NCI-H1105 (cell line): ENCODE results near the gene ZRANB3.
"Not testable (repeated sequence)": the region's sequence is repeated elsewhere in the genome, so short reads cannot be mapped to it uniquely, and the experiment has no call there.

Experiments used
- DNase-seq: peaks from one replicate; lab custom pipeline; 2025; lab: John Stamatoyannopoulos, UW

The ZRANB3 gene

DNA sequence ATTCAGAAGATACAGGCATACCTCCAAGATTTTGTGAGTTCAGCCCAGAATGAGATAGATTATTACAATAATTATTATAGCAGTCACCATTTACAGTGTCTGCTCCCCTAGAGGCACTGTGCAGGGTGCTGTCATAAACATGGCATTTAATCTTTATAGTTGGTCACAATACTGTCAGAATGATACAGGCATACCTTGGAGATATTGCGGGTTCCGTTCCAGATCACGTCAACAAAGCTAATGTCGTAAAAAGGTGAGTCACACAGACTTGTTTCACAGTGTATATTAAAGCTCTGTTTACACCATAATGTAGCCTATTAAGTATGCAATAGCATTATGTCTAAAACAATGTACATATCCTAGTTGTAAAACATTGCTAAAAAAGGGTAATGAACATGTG lies 45.6 kb downstream of the ZRANB3 start:
- no peak for DNase-seq

DNA sequence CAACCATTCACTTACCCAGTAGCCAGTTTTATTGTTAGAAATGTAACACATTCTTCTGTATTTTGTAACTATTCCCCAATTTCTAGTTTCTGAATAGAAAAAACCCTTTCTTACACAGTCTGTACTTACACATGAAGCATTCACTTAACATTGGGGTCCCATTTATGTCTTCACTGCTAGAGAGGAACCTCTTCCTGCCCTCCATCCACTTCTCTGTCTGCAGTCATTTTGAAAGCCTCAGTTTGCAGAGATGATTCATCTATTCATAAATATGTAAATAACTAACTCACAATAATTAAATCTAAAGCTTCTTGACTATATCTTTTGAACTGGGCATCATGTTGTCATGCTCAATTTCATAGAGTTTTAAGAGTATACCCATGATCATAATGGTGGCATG lies 55.9 kb downstream of the ZRANB3 start:
- DNase-seq, result no peak

DNA sequence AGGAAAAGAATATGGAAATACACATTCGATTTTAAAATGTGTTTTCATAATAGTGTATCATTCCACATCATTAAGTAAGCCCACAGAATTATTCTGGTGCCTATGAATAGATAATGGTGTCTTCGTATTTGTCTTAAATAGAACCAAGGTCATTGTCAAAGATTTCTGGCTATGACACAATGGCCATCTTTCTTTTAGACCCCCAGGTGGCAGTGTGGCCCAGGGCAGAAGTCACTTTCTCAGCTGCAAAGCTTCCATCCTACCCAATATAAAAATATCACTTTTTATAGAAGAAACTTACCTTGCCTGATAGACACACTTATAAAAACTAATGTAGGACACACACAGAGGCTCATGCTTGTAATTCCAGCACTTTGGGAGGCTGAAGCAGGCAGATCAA lies 57.5 kb downstream of the ZRANB3 start:
- DNase-seq, result peak; percentile 0

DNA sequence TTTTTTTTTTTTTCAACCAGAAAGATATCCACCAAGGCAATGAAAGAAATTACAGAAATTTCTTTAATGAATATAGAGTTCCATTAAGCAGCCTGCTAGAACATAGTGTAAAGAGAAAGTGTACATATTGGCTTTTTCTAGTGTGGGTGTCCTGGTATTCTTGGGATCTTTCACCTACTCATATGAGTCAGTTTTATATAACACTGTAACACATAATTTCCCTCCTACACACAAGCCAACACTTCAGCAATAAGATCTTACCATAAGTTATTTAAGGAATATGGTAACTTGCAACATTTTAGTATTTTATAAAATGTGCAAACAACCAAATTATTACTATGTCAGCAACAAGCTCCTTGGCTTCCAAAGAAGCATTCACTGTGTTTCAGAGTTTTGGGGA lies 59.9 kb downstream of the ZRANB3 start:
- no peak for DNase-seq

DNA sequence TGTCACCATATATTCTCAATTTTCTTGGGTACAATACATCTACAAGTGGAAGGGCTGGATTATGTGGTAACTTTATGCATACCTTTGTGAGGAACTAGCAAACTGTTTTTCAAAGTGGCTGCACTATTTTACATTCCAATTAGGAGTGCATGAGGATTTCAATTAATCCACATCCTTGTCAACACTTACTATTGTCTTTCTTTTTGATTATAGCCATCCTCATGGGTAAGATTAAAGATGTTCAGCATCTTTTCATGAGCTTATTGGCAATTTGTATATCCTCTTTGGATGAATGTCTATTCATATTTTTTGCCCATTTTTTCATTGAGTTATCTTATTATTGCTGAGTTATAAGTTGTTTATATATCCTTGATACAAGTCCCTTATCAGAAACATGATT lies 73.7 kb downstream of the ZRANB3 start:
- no peak for DNase-seq

DNA sequence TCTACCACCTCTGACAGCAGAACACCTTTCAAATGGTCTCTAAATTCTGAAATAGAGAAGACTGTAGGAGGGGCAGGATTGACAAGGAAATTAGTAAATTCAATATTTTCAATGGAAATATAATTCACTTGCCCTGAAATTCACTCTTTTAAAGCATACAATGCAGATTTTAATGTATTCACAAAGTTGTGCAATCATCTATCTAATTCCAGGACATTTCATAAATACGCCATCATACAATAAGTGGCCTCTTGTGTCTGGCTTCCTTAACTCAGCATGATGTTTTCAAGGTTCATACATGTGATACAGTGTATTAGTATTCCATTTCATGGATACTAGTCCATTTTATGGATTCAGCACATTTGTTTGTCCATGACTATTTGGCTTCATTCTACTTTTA lies 74.2 kb downstream of the ZRANB3 start:
- DNase-seq, result no peak

DNA sequence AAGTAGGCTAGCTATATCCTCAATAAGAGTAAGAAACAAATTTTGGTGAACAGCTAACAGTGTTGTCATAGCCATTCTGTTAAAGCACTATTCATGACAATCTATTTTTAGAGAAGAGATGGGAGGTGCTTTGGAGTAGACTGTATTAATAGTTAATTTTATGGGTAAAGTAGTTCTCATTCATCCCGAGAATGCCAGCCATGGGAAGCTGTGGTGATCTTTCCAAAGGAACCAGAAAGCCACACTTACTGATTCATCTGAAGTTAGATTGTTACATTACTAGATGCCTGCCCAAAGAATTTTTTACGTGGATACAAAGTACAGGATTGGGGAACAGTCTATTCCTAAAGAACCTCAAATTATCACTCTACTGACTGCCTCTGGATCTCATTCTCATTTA lies 74.6 kb downstream of the ZRANB3 start:
- no peak for DNase-seq

DNA sequence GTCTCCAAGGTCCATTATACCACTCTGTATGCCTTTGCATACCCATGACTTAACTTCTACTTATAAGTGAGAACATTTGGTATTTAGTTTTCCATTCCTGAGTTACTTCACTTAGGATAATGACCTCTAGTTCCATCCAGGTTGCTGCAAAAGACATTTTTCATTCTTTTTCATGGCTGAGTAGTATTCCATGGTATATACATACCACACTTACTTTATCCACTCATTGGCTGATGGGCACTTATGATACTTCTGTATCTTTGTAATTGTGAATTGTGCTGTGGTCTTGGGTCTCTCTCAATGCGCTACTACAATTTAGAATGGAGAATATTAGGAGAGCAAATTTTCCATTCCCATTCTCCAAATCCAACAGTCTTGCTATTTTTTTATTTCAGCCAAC lies 76.4 kb downstream of the ZRANB3 start:
- DNase-seq, result no peak

DNA sequence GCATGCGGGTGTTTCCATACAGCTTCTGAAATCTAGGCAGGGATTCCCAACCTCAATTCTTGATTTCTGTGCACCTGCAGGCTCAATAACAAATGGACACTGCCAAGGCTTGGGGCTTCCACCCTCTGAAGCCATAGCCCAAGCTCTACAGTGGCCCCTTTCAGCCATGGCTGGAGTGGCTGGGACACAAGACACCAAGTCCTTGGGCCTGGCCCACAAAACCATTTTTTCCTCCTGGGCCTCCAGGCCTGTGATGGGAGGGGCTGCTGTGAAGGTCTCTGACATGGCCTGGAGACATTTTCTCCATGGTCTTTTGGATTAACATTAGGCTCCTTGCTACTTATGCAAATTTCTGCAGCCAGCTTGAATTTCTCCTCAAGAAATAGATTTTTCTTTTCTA lies 78.0 kb downstream of the ZRANB3 start:
- not testable (repeated sequence) for DNase-seq

DNA sequence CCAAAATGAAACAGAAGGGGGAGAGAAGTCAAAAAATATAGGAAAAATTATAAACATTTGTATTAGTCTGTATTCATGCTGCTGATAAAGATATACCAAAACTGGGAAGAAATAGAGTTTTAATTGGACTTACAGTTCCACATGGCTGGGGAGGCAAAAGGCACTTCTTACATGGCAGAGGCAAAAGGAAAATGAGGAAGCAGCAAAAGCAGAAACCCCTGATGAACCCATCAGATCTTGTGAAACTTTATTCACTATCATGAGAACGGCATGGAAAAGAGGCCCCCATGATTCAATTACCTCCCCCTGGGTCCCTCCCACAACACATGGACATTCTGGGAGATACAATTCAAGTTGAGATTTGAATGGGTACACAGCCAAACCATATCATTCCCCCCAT lies 79.1 kb downstream of the ZRANB3 start:
- DNase-seq, result no peak

DNA sequence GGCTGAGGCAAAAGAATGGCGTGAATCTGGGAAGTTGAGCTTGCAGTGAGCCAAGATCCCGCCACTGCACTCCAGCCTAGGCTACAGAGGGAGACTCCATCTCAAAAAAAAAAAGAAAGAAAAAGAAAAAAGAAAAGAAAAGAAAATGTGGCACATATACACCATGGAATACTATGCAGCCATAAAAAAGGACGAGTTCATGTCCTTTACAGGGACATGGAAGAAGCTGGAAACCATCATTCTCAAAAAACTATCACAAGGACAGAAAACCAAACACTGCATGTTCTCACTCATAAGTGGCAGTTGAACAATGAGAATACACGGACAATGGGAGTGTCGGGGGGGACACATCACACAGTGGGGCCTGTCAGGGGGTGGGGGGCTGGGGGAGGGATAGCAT lies 88.0 kb downstream of the ZRANB3 start:
- not testable (repeated sequence) for DNase-seq

DNA sequence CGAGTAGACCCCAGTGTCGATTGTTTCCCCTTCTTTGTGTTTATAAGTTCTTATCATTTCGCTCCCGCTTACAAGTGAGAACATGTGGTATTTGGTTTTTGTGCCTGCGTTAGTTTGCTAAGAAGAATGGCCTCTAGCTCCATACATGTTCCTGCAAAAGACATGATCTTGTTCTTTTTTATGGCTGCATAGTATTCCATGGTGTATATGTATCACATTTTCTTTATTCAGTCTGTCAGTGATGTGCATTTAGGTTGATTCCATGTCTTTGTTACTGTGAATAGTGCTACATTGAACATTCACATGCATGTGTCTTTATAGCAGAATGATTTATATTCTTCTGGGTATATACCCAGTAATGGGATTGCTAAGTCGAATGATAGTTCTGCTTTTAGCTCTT lies 95.9 kb downstream of the ZRANB3 start:
- not testable (repeated sequence) for DNase-seq

DNA sequence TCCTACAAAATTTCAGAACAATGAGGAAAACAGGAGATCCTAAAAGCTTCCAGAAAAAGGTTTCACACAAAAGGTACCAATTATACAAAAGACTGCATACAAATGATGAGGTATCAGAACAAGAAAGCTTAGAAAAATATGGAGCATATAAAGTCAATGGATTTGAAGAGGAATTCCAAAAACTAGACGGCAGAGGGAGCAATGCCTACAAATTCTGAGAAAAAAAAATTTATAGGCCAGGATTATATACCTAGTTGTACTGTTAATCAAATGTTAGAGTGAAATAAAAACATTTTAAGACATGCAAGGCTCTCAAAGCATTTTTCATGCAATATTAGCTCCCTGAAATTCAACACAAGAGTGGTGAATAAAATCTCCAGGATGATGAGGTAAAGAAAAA lies 106.2 kb downstream of the ZRANB3 start:
- DNase-seq, result no peak

DNA sequence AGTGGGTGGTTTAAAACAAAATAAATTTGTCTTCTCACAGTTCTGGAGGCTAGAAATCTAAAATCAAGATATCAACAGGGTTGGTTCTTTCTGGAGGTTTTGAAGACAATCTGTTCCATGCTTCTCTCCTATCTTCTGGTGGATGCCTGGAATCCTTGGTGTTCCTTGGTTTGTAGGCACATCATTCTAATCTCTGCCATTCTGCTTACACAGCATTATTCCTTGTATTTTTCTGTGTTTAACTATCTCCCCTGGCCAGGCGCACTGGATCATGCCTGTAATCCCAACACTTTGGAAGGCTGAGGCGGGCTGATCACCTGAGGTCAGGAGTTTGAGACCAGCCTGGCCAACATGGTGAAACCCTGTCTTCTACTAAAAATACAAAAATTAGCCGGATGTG lies 108.1 kb downstream of the ZRANB3 start:
- no peak for DNase-seq

DNA sequence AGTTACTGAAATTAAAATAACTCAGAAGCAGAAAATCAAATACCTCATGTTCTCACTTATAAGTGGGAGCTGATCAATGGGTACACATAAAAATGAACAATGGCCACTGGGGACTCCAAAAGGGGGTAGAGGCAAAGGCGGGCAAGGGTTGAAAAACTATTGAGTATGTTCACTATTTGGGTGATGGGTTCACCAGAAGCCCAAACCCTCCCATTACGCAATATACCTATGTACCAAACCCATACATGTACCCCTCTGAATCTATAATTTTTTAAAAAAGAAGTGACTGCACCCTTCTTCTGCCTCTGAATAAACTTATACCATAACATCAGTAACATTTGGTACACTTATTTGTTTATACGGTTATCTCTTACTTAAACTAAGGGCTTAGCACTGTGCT lies 119.4 kb downstream of the ZRANB3 start:
- no peak for DNase-seq

DNA sequence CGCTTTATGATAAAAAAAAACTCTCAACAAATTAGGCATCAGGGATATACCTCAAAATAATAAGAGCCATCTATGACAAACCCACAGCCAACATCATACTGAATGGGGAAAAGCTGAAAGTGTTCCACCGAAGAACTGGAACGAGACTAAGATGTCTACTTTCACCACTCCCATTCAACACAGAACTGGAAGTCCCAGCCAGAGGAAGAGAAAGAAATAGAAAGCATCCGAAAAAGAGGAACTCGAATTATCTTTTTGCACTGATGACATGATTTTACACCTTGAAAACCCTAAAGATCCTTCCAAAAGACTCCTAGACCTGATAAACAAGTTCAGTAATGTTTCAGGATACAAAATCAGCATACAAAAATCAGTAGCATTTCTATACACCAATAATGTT lies 121.6 kb downstream of the ZRANB3 start:
- no peak for DNase-seq

DNA sequence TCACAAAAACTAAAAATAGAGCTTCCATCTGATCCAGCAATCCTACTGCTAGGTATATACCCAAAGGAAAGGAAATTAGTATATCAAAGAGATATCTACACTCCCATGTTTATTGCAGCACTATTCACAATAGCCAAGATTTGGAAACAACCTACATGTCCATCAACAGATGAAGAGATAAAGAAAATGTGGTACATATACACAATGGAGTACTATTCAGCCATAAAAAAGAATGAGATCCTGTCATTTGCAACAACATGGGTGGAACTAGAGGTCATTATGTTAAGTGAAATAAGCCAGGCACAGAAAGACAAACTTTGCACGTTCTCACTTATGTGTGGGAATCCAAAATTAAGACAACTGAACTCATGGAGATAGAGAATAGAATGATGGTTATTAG lies 134.8 kb downstream of the ZRANB3 start:
- not testable (repeated sequence) for DNase-seq

DNA sequence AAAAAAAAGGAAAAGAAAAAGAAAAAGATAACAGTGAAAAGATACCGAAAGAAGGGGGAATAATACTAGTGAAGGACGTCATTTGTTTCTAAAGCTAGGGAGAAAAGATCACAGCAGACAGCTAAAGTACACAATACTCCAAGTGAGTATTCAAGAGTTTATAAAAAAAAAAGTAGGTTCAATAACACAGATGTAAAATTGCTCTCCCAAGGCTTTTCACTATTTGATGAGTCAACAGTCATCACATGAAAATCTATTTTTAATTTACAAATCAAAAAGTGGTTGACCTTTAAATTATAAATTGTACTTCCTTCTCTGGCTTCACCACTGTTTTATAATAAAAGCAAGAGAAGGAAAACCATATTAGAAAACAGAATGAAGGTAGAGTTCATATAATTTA lies 144.0 kb downstream of the ZRANB3 start:
- no peak for DNase-seq

DNA sequence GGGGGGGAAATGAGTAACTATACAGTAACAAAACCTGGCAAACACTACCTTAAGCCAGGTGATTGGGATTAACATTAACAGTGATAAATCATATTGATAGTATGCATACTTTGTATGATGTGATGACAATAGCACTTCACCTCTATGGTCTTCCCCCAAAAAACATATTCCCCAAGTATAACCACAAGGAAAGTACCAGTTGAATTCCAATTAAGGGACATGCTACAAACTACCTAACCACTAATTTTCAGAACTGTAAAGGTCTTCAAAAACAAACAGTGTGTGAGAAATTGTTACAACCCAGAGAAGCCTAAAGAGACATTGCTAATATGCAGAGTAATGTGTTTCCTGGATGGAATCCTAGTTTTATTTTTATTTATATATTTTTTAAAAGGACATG lies 152.4 kb downstream of the ZRANB3 start:
- DNase-seq, result no peak

DNA sequence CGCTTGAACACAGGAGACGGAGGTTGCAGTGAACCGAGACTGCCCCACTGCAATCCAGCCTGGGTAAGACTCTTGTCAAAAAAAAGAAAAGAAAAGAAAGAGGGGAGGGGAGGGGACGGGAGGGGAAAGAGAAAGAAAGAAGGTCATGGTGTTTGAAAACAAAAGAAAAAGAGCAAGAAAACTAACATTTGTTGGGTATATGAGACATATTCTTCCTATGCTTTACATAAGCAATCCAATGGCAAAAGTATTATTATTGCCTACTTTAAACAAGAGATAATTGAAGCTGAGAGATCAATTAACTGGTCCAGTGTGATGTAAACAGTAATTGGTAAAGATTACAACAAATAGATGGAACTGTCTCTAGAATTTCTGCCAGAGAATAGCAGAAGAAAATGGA lies 157.3 kb downstream of the ZRANB3 start:
- DNase-seq, result no peak

DNA sequence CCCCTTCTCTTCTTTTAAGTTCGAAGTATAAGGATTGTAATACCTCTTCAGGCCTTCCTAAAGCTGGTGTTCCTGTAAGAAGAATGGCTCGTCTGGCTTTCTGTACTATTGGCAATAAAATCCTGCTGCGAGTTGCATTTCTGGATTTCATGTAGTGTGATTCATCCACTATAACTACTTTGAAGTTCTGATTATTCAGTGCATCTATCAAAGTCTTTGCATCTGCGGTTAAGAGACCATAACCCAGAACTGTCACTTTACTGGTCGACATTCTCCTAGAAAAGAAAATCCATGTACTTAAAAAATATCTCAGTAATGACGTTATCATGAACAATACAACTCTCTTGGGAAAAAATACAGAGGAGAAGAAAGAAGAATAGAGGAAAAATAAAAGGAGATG lies 181.1 kb downstream of the ZRANB3 start:
- DNase-seq, result no peak

DNA sequence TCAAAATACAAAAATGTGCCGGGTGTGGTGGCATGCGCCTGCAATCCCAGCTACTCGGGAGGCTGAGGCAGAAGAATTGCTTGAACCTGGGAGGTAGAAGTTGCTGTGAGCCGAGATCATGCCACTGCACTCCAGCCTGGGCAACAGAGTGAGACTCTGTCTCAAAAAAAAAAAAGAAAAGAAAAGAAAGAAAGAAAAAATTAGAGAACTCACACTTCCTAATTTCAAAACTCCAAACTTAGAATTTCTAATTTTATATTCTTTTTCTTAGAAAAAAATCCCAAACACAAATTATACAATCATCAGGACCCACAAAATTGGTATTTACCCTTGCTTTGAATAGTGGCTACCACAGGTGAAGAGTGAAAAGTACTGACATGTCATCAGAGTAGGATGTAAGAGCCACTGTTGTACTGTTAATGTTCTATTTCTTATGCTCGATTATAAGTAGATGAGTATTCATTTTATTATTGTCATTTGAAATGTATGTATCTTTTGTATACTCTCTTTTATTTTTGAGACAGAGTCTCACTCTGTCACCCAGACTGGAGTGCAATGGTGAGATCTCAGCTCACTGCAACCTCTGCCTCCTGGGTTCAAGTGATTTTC lies 182.8 kb downstream of the ZRANB3 start:
- not testable (repeated sequence) for DNase-seq

DNA sequence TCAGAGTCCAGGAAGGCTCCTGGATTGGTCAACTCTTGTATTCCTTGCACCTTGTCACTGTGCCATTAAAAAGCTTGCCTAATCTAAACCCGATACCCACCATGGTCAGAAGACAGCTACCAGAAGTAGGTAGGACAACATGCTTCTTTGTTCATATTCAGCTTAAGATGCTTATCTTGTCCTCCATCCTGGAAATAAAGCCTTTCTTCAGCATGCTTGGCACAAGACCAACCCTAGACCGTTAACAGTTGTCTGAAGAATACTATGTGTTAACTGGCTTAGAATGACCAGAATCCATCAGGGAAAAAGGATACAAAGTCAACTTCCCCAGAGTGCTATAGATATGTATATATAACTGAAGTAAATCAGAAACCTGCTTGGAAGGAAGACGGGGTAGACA lies 193.9 kb downstream of the ZRANB3 start:
- DNase-seq, result no peak

DNA sequence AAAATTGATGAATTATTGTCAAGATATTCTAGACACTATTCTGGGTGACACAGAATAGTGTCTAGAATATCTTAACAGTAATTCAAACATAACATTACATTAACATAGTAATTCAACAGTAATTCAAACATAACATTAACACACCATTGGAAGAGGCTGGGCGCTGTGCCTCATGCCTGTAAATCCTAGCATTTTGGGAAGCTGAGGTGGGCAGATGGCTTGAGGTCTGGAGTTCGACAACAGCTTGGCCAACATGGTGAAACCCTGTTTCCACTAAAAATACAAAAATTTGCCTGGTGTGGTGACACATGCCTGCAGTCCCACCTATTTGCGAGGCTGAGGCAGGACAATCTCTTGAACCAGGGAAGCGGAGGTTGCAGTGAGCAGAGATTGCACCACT lies 195.8 kb downstream of the ZRANB3 start:
- no peak for DNase-seq

DNA sequence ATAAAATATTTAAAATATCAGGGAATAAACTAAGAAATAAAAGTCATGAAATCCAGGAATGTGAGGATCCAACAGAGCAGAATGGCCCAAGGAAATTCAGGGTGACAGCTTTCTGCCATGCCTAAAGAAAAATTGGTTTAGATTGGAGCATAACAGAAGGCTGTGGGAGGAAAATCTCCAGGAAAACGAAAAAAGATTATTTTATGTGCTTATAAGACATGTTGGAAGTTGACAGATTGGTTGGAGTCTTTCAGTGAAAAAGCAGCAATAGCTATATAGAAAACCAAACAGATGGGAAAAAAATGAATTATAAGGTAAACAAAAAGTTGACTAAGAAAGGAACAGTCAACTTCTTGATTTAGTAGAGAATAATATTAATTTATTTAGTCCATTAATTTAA lies 203.9 kb downstream of the ZRANB3 start:
- no peak for DNase-seq
